Measurements from ENCODE around the gene EXOC1. TPM values are rescaled to one million over a fixed set of nuclear protein-coding genes. Genes with fewer than 3 reads are reported as not detected.

EXOC1 gene
- total and polyA plus RNA-seq, 2 of the 4 experiments (the other 2 are of a cell fraction): 19.9 to 49.5 TPM

DNA sequence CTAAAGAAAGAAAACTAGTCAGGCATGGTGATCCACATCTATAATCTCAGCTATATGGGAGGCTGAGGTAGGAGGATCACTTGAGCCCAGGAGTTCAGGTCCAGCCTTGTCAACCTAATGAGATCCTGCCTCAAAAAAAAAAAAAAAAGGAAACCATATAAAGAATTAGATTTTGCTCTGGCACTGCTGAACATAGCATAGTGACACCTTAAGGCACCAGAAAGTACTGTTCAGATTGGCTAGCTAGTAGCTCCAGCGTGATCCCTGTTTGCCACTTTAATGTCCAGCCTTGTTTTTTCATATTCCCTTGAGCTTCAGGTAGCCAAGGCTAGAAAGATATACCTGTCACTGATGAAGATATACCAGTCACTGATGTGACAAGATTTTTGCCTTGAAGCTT is 34.1 kb downstream of the EXOC1 start:
- H4K20me1 ChIP-seq (ENCODE audit: insufficient read depth, low read length): no peaks in the 10 kb centered on the region
- CTCF ChIA-PET: interaction anchor here (0.6 to 0.9 kb wide), 2 partner anchors 12 to 15 kb away, joined by 3 to 5 read pairs; no protein-coding TSS in a partner anchor
- TF ChIP-seq, protein P1, sequence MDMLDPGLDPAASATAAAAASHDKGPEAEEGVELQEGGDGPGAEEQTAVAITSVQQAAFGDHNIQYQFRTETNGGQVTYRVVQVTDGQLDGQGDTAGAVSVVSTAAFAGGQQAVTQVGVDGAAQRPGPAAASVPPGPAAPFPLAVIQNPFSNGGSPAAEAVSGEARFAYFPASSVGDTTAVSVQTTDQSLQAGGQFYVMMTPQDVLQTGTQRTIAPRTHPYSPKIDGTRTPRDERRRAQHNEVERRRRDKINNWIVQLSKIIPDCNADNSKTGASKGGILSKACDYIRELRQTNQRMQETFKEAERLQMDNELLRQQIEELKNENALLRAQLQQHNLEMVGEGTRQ (IDR thresholded peaks at IDR 0.05; ENCODE audit: low read depth, low read length): no peak
- TF ChIP-seq MXI1 (IDR thresholded peaks at IDR 0.05; ENCODE audit: borderline replicate concordance, low read depth, low read length): no peak
- TF ChIP-seq, protein P2, sequence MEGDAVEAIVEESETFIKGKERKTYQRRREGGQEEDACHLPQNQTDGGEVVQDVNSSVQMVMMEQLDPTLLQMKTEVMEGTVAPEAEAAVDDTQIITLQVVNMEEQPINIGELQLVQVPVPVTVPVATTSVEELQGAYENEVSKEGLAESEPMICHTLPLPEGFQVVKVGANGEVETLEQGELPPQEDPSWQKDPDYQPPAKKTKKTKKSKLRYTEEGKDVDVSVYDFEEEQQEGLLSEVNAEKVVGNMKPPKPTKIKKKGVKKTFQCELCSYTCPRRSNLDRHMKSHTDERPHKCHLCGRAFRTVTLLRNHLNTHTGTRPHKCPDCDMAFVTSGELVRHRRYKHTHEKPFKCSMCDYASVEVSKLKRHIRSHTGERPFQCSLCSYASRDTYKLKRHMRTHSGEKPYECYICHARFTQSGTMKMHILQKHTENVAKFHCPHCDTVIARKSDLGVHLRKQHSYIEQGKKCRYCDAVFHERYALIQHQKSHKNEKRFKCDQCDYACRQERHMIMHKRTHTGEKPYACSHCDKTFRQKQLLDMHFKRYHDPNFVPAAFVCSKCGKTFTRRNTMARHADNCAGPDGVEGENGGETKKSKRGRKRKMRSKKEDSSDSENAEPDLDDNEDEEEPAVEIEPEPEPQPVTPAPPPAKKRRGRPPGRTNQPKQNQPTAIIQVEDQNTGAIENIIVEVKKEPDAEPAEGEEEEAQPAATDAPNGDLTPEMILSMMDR (conservative IDR thresholded peaks at IDR 0.05; ENCODE audit: low read depth, low read length): no peak
- TF ChIP-seq BHLHE40 (IDR thresholded peaks at IDR 0.05; ENCODE audit: low read depth, low read length): no peak
- TF ChIP-seq CEBPB (IDR thresholded peaks at IDR 0.05; ENCODE audit: low read depth, low read length): no peak
- no peak for TF ChIP-seq RAD21 (IDR thresholded peaks at IDR 0.05; ENCODE audit: low read length)
- TF ChIP-seq CHD1 (IDR thresholded peaks at IDR 0.05; ENCODE audit: low read depth, low read length): no peak
- TF ChIP-seq MAFK (IDR thresholded peaks at IDR 0.05; ENCODE audit: low read depth, low read length): no peak
- TF ChIP-seq NFE2L2 (IDR thresholded peaks at IDR 0.05; ENCODE audit: low read depth, low read length): no peak
- TF ChIP-seq, protein P3, sequence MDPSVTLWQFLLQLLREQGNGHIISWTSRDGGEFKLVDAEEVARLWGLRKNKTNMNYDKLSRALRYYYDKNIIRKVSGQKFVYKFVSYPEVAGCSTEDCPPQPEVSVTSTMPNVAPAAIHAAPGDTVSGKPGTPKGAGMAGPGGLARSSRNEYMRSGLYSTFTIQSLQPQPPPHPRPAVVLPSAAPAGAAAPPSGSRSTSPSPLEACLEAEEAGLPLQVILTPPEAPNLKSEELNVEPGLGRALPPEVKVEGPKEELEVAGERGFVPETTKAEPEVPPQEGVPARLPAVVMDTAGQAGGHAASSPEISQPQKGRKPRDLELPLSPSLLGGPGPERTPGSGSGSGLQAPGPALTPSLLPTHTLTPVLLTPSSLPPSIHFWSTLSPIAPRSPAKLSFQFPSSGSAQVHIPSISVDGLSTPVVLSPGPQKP (IDR thresholded peaks at IDR 0.05; ENCODE audit: borderline replicate concordance, low read depth, low read length): no peak
- no peak for TF ChIP-seq RFX5 (IDR thresholded peaks at IDR 0.05; ENCODE audit: low read depth, low read length)
- no peak for TF ChIP-seq POLR2A (IDR thresholded peaks at IDR 0.05; ENCODE audit: low read depth, low read length)
- TF ChIP-seq RCOR1 (IDR thresholded peaks at IDR 0.05; ENCODE audit: insufficient replicate concordance, low read length): no peak
- TF ChIP-seq MAZ (IDR thresholded peaks at IDR 0.05; ENCODE audit: borderline replicate concordance, low read depth, low read length): no peak
- TF ChIP-seq SMC3 (IDR thresholded peaks at IDR 0.05; ENCODE audit: low read depth, low read length): no peak
- TF ChIP-seq FOS (IDR thresholded peaks at IDR 0.05; ENCODE audit: low read depth, low read length): no peak
- no peak overlapping the region for H3K4me3 ChIP-seq (ENCODE audit: insufficient read depth, low read depth, low read length)
- no TSS peak for BruUV-seq (replicated peaks)
- H3K36me3 ChIP-seq (ENCODE audit: control insufficient read depth, insufficient read depth, low read length): peaks cover 6% of the 10 kb centered on the region
- H2BK15ac ChIP-seq (ENCODE audit: low read depth, low read length): no peak overlapping the region
- POLR2A ChIA-PET (ENCODE audit: unreplicated experiment): no interaction called here
- H4K8ac ChIP-seq (ENCODE audit: low read depth in 2 of 2, low read length in 2 of 2): no peak overlapping the region
- intact Hi-C loops (cut with micrococcal nuclease): no loop called here
- H3K18ac ChIP-seq (ENCODE audit: low read depth, low read length): no peak overlapping the region
- H3K4me1 ChIP-seq (ENCODE audit: control insufficient read depth, insufficient read depth, low read length): no peaks in the 10 kb centered on the region
- H4K5ac ChIP-seq (ENCODE audit: low read depth, low read length): no peak overlapping the region
- H3K14ac ChIP-seq (replicated peaks; ENCODE audit: low read depth, low read length): no peak overlapping the region
- H3K4me2 ChIP-seq (ENCODE audit: low read depth, low read length): no peak overlapping the region
- no peaks in the 10 kb centered on the region for H3K27me3 ChIP-seq (ENCODE audit: control insufficient read depth, insufficient read depth, low read length)
- no peaks in the 10 kb centered on the region for H3K9me3 ChIP-seq (ENCODE audit: control insufficient read depth, insufficient read depth, low read length)
- no peak overlapping the region for H2AFZ ChIP-seq (replicated peaks; ENCODE audit: low read length, poor library complexity)
- H2AK9ac ChIP-seq (replicated peaks; ENCODE audit: low read depth, low read length, poor library complexity): no peak overlapping the region
- H2BK20ac ChIP-seq (ENCODE audit: low read depth, low read length): no peak overlapping the region
- no peak overlapping the region for H2BK5ac ChIP-seq (ENCODE audit: low read depth, low read length, poor library complexity, severe bottlenecking)
- H2AK5ac ChIP-seq (ENCODE audit: low read depth, low read length): no peak overlapping the region
- DNase-seq: no peak
- H3K9me1 ChIP-seq (ENCODE audit: insufficient read depth, low read length): no peaks in the 10 kb centered on the region
- H3K27ac ChIP-seq (ENCODE audit: insufficient read depth, low read length): no peak overlapping the region
- no peak overlapping the region for H4K91ac ChIP-seq (ENCODE audit: insufficient read depth, low read depth, low read length)
- H3K79me1 ChIP-seq (ENCODE audit: low read depth in 1 of 2, low read length in 2 of 2): no peaks in the 10 kb centered on the region; a peak in 1 of 4 replicates
- H3K56ac ChIP-seq (ENCODE audit: extremely low read depth, insufficient read depth, low read length): no peak overlapping the region
- H3K9ac ChIP-seq (ENCODE audit: low read depth, low read length): no peak overlapping the region
- H3K23ac ChIP-seq (ENCODE audit: low read depth, low read length): no peak overlapping the region
- H2BK120ac ChIP-seq (ENCODE audit: low read depth, low read length): no peak overlapping the region
- dilution Hi-C loops (cut with HindIII; ENCODE audit: low sequenced_read_pairs, unreplicated experiment): no loop called here
- H3K4ac ChIP-seq (ENCODE audit: low read depth, low read length): no peak overlapping the region
- WGBS, 2 experiments (ENCODE audit: extremely low coverage in 2 of 2, insufficient read length in 1 of 2): no CpG with 5 or more reads among the region's 1 CpG
- in situ Hi-C loops (cut with MboI; ENCODE audit: low sequenced_read_pairs): no loop called here
- no peak for ATAC-seq (ENCODE audit: low read depth)
